GM21515 (cell line): ENCODE data around the gene SCNM1.
"Not testable (repeated sequence)": the region's sequence is repeated elsewhere in the genome, so short reads cannot be mapped to it uniquely, and the experiment has no call there.

Source experiments
- ATAC-seq: cut with Tn5 transposase; IDR thresholded peaks from one replicate; pipeline ENCODE4 v1.9.1; 2021; ENCODE audit not compliant: unreplicated experiment

The SCNM1 gene

GRCh38 chr1:151192047-151192446, 26.1 kb downstream of the SCNM1 start:
- ATAC-seq: no peak

DNA sequence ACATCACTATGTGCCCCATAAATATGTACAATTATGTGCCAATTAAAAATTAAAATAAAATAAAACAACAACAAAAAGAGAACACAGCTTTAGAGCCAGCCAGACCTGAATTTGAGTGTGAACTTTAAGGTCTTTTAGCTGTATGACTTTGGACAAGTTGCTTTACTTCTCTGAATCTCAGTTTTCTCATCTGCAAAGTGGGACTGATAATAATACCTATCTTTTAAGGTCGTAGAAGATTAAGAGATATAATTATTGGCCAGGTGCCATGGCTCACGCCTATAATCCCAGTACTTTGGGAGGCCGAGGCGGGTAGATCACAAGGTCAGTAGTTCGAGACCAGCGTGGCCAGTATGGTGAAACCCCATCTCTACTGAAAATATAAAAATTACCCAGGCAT, 27.4 kb downstream of the SCNM1 start:
- no peak for ATAC-seq

DNA sequence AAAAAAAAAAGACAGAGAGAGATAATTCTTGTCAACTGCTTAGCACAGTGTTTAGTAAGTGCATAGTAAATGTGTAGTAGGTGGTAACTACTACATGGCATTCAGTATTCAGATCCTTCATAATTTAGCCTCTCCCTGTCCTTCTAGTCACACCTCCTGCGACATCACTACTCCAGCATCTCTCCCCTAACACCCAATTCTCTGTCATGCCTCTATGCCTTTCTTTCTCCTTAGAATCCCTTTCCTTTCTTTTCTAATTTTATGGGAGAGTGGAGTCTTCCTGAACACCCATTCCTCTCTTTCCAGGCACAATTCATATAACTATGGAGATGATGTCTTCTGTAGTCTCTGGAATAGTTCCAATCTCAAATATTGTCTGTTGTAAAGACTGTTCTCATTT, 27.9 kb downstream of the SCNM1 start:
- ATAC-seq: no peak

- not testable (repeated sequence) for ATAC-seq
These were observed 29.1 kb downstream of the SCNM1 start for GRCh38 chr1:151194894-151195594.

- ATAC-seq: no peak
These were observed 30.4 kb downstream of the SCNM1 start for GRCh38 chr1:151196292-151196800.

GRCh38 chr1:151197863-151198253, 31.9 kb downstream of the SCNM1 start:
- no peak for ATAC-seq

GRCh38 chr1:151198254-151199127, 32.5 kb downstream of the SCNM1 start, which contains the start of gene PIP5K1A:
Gene PIP5K1A (plus strand): TSS chr1:151198552. CDS start chr1:151198997, 445 bp downstream.
- ATAC-seq: peak; percentile 76

DNA sequence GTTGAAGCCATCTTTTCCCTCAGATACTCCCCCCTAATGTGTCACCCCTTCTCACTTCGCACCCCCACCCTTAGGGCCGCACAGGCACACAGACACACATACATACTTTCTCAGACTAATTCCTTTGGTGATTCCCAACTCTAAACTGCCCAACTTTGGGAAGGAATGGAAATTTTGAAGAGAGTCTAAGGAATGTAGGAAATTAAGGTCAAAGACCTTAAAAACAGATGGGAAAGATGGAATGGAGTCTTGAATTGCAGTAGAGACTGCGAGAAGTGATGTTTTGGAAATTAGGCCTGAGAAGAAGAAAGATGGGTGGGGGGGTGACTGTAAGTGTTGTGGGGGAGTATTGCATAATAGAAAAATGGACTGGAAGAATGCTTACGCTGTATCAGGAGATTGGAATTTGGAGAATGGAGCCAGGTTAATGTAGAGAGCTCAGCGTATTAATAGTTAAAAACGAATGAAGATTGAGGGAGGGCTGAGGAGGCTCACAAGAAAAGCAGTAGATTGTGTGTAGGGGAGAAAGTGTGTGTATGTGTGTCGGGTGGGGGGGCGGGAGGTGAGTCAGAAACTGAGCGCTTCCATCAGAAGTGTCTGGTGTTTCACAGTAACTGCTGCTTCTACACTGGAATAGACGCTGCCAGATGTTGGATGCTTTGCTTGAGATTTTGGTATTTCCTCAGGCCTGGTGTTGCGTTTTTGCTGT, 34.1 kb downstream of the SCNM1 start:
- no peak for ATAC-seq

DNA sequence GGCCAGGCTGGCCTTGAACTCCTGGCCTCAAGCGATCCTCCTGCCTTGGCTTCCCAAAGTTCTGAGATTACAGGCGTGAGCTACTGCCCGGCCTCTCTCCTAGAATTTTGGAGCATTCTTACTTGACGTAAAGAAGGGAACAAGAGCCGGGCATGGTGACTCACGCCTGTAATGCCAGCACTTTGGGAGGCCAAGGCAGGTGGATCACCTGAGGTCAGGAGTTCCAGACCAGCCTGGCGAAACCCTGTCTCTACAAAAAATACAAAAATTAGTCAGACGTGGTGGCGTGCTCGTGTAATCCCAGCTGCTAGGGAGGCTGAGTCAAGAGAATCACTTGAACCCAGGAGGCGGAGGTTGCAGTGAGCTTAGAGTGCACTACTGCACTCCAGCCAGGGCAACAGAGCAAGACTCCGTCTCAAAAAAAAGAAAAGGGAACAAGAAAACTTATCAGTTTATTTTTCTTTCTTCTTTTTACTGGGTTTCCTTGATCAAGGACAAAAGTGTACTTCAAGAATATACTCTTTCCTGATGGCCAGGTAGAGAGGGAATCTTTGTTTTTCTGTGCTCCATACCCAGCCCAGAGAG, 39.5 kb downstream of the SCNM1 start:
- not testable (repeated sequence) for ATAC-seq

DNA sequence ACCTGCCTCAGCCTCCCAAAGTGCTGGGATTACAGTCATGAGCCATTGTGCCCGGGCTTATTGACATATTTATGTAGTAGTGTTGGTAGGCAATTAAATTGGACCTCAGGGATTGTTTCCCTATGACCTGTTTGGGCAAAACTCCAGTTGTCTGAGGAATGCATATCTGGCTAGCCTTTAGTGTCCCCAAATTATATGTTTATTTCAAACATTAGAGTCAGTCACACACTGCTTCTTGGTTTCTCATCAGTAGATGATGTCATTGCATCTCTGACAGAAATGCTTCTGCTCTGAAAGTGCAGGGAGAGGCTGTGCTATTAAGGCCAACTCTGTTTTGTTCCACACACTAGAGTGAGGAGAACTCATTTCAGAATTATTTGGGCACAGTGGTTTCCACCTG, 44.9 kb downstream of the SCNM1 start:
- ATAC-seq: no peak

DNA sequence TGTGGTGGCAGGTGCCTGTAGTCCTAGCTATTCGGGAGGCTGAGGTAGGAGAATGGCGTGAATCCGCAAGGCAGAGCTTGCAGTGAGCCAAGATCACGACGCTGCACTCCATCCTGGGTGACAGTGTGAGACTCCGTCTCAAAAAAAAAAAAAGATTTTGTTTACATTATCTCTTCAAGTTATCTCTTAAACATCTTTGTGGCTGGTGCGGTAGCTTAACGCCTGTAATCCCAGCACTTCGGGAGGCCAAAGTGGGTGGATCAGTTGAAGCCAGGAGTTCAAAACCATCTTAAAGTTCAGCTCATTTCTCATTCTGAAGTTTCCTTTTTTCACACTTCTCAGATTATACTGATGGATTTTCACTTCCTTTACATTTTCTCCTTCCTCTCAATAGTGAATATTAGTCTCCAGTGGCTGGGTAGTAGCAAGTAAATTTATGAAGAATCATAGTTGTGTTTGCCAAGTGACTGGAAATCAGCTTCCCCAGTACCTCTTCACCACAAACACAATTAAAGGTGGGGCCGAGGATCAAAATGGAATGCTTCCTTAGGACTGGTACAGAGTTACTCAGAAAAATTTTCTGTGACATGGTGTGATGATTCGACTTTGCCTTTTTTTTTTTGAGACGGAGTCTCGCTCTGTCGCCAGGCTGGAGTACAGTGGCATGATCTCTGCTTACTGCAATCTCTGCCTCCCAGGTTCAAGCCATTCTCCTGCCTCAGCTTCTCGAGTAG, 46.2 kb downstream of the SCNM1 start:
- ATAC-seq: no peak

DNA sequence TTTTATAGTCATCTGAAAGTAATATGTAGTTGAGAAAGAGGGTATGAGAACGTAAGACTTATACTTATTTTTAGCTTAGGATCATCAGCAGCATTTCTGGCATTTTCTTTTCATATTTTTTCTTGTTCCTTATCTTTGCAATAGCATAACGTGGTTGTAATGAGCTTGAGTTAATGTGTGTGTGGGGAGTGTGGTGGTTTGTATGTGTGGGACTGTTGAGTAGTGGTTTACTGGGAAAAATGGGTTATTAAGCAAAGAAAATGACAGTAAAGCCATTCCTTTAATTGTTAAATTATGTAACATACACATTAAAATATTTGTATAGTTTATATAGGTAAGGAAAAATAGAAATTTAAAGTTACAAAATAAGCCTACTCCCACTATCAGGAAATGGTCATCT, 47.6 kb downstream of the SCNM1 start:
- no peak for ATAC-seq
